Tibial artery (tissue), 4 donors: ENCODE results near the gene PPP1R2B.

Experiments used
- DNase-seq, 2 donors: peaks; one replicate each; pipeline ENCODE4 v3.0.0-alpha.2; 2019
- H3K27ac ChIP-seq, 2 donors: fragments of 200-600 bp; sonication (generic) in 1 of 2; 1 replicate in 1 of 2; 2 replicates in 1 of 2; pipeline ENCODE4 v1.5.1; 2018 to 2019; ENCODE audit warnings: mild to moderate bottlenecking in 1 of 2
- H3K27me3 ChIP-seq, 2 donors: fragments of 200-600 bp; sonication (generic) in 1 of 2; one replicate each; pipeline versions ENCODE4 v1.5.1 to v1.6.0; 2016 to 2019
- H3K36me3 ChIP-seq, 3 donors: fragments of 200-600 bp; sonication (generic) in 2 of 3; one replicate each; pipeline ENCODE4 v1.5.1; 2016 to 2019; ENCODE audit warnings: mild to moderate bottlenecking in 2 of 3
- H3K4me1 ChIP-seq, 4 donors: fragments of 200-600 bp; sonication (generic) in 2 of 4; 1 replicate in 3 of 4; 2 replicates in 1 of 4; pipeline ENCODE4 v1.5.1; 2016 to 2019
- H3K4me3 ChIP-seq, 2 donors: fragments of 200-600 bp; sonication (generic) in 1 of 2; 1 replicate in 1 of 2; 2 replicates in 1 of 2; pipeline ENCODE4 v1.5.1; 2018 to 2019; ENCODE audit warnings: mild to moderate bottlenecking in 2 of 2
- H3K9me3 ChIP-seq, 3 donors: fragments of 200-600 bp; sonication (generic) in 1 of 3; one replicate each; pipeline ENCODE4 v1.5.1; 2016 to 2019
- intact Hi-C: fragments of 100-400 bp; cut with DNase I; formaldehyde crosslinking; loops from one replicate; pipeline ENCODE4 v1.15.0; 2023; ENCODE audit warnings: low total_unique reads
- TF ChIP-seq, protein P1 (sequence below), 2 experiments: fragments of 200-600 bp in 1 of 2; fragments of 450-650 bp in 1 of 2; IDR thresholded peaks; one replicate each; pipeline ENCODE4 v1.5.1; 2017 to 2019; ENCODE audit warnings: antibody characterized with exemption in 2 of 2, mild to moderate bottlenecking in 1 of 2, moderate library complexity in 1 of 2

PPP1R2B gene

DNA sequence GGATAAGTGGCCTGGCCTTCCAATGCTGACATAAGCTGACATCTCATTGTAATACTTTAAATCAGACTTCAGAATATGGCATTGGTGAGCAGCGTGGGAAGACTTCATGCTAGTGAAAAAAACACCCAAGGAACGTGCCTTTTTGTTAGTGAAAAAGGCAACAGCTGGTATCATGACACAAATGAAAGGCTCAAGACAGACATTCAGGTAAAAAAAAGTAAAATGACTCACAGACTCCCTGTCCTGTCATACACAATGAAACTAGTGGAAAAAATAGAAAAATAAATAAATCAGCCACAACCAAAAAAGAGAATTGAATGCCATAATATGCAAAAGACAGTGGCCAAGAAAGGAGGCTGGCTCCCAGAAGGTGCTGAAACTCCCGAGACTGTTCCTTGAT is 24.4 kb upstream of the PPP1R2B start:
- no peaks in the 10 kb centered on the region for H3K4me1 ChIP-seq
- H3K36me3 ChIP-seq = no peaks in the 10 kb centered on the region
- no peak overlapping the region for H3K27ac ChIP-seq
- no peaks in the 10 kb centered on the region for H3K9me3 ChIP-seq
- no peak overlapping the region for H3K4me3 ChIP-seq
- TF ChIP-seq, protein P1, sequence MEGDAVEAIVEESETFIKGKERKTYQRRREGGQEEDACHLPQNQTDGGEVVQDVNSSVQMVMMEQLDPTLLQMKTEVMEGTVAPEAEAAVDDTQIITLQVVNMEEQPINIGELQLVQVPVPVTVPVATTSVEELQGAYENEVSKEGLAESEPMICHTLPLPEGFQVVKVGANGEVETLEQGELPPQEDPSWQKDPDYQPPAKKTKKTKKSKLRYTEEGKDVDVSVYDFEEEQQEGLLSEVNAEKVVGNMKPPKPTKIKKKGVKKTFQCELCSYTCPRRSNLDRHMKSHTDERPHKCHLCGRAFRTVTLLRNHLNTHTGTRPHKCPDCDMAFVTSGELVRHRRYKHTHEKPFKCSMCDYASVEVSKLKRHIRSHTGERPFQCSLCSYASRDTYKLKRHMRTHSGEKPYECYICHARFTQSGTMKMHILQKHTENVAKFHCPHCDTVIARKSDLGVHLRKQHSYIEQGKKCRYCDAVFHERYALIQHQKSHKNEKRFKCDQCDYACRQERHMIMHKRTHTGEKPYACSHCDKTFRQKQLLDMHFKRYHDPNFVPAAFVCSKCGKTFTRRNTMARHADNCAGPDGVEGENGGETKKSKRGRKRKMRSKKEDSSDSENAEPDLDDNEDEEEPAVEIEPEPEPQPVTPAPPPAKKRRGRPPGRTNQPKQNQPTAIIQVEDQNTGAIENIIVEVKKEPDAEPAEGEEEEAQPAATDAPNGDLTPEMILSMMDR (IDR thresholded peaks at IDR 0.05) = no peak
- intact Hi-C loops = loop anchor here (10.0 kb wide), 1 partner anchor 1211 kb away; no protein-coding TSS in a partner anchor
- DNase-seq = no peak
- H3K27me3 ChIP-seq = no peaks in the 10 kb centered on the region

DNA sequence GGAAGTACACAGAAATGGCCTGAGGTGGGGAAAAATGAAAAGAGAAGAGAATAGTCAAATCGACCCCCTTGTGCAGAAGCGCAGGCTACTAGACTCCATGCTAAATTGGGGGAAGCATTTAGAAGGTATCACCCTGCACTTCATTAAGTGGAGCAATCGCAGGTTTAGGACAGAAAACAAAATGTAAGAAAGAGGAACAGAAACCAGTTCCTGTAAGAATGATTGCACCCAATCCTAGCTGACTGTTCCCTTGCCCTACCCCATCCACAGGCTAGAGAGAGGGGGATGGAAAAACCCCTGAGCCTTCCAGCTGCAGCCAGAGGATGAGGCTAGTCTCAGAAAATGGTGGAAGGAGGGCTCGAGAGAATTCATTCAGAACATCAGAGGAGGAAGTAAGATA is 23.9 kb upstream of the PPP1R2B start:
- intact Hi-C loops = loop anchor here (10.0 kb wide), 1 partner anchor 1211 kb away; no protein-coding TSS in a partner anchor
- Histone ChIP-seq H3K4me1 (no peaks in the 10 kb centered on the region), H3K27ac (no peak overlapping the region), H3K36me3 (no peaks in the 10 kb centered on the region), H3K27me3 (no peaks in the 10 kb centered on the region), H3K9me3 (no peaks in the 10 kb centered on the region), H3K4me3 (no peak overlapping the region)
- TF ChIP-seq, protein P1 (IDR thresholded peaks at IDR 0.05) = no peak
- DNase-seq = no peak

GRCh38 chr5:156834916-156835315 is 15.2 kb upstream of the PPP1R2B start:
- no peaks in the 10 kb centered on the region for H3K36me3 ChIP-seq
- intact Hi-C loops = no loop called here
- H3K27me3 ChIP-seq = no peaks in the 10 kb centered on the region
- no peak overlapping the region for H3K27ac ChIP-seq
- DNase-seq = no peak
- H3K4me3 ChIP-seq = no peak overlapping the region
- TF ChIP-seq, protein P1 (IDR thresholded peaks at IDR 0.05) = no peak
- H3K9me3 ChIP-seq = no peaks in the 10 kb centered on the region
- H3K4me1 ChIP-seq = no peaks in the 10 kb centered on the region

DNA sequence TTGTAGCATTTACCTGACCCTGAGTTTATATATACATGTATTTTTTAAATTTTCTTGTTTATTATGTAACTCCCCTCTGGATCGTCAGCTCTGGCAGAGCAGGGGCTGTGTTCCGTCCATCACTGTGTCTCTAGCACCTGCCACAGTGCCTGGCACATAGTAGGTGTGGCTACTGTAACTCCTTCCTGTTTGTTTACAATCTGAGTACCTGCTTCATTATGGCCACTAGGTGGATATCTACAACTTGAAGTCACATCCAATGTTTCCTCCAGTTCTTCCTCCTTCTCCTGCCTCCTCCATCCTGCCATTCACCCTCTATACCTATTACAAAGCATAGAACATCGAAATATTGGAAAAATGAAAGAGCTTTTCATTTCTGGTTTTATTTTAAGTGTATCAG is 14.2 kb upstream of the PPP1R2B start:
- Histone ChIP-seq H3K27ac (no peak overlapping the region), H3K36me3 (no peaks in the 10 kb centered on the region), H3K4me3 (no peak overlapping the region), H3K9me3 (no peaks in the 10 kb centered on the region), H3K27me3 (no peaks in the 10 kb centered on the region), H3K4me1 (no peaks in the 10 kb centered on the region)
- DNase-seq = no peak
- intact Hi-C loops = no loop called here
- TF ChIP-seq, protein P1 (IDR thresholded peaks at IDR 0.05) = no peak

- H3K4me3 ChIP-seq = no peak overlapping the region
- intact Hi-C loops = no loop called here
- TF ChIP-seq, protein P1 (IDR thresholded peaks at IDR 0.05) = no peak
- no peaks in the 10 kb centered on the region for H3K27me3 ChIP-seq
- no peaks in the 10 kb centered on the region for H3K4me1 ChIP-seq
- no peaks in the 10 kb centered on the region for H3K36me3 ChIP-seq
- no peak for DNase-seq
- H3K9me3 ChIP-seq = no peaks in the 10 kb centered on the region
- no peak overlapping the region for H3K27ac ChIP-seq
These were observed 13.2 kb upstream of the PPP1R2B start for GRCh38 chr5:156836846-156837245.

DNA sequence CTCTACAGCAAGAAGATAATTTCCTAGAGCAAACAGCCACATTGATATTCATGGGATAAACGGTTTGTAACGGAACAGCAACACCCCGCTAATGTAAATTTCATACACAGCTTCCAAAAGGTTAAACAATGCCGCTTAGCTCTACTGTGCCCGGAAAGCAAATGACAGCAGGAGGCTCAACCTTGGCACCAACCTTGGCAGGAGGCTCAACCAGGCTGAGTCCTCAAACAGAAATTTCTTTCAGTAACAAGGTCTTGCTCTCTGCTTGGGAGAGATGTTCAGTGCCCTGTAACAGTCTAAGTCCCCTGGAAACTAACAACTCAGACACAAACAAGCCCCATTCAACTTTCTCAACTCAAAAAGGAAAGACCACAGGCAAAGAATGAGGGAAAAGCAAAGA is 11.1 kb upstream of the PPP1R2B start:
- Histone ChIP-seq H3K36me3 (no peaks in the 10 kb centered on the region), H3K27me3 (no peaks in the 10 kb centered on the region), H3K4me1 (no peaks in the 10 kb centered on the region), H3K27ac (no peak overlapping the region), H3K9me3 (no peaks in the 10 kb centered on the region), H3K4me3 (no peak overlapping the region)
- intact Hi-C loops = no loop called here
- TF ChIP-seq, protein P1 (IDR thresholded peaks at IDR 0.05) = no peak
- no peak for DNase-seq
